ENCODE results near the gene SNX14. TPM values are rescaled to one million over a fixed set of nuclear protein-coding genes. Genes with fewer than 3 reads are reported as not detected.

SNX14 gene
- total and polyA plus RNA-seq, 2 donors (not counting 3 experiments of a cell fraction or from before 2014, with no cell fraction given): 41.3 to 74.3 TPM

- no peaks in the 10 kb centered on the region for H3K9me3 ChIP-seq (replicated peaks; ENCODE audit: control insufficient read depth, insufficient read depth, low read length)
- POLR2A ChIA-PET: no interaction called here
These were observed 8.4 kb upstream of the SNX14 start for GRCh38 chr6:85602100-85602499.

More at GRCh38 chr6:85602100-85602499, 8.4 kb upstream of the SNX14 start:
- Histone ChIP-seq H3K9me1 (replicated peaks; ENCODE audit: control insufficient read depth, extremely low read depth, insufficient read depth, low read length) (no peaks in the 10 kb centered on the region), H3K27ac (ENCODE audit: insufficient read depth, low read depth, low read length) (no peak overlapping the region), H2AFZ (ENCODE audit: low read depth, low read length) (no peak overlapping the region), H3K36me3 (ENCODE audit: control insufficient read depth in 2 of 2, extremely low read depth in 1 of 2, insufficient read depth in 2 of 2, low read length in 2 of 2) (peaks cover 0 to 7% of the 10 kb centered on the region in 2 experiments), H3K79me2 (ENCODE audit: control insufficient read depth, insufficient read depth, low read length) (no peaks in the 10 kb centered on the region), H3K4me3 (replicated peaks in 1 of 3; ENCODE audit: insufficient read depth in 1 of 3, low read depth in 1 of 3, low read length in 3 of 3) (no peak overlapping the region), H3K9ac (replicated peaks; ENCODE audit: extremely low read depth, insufficient read depth, low read length) (no peak overlapping the region), H3K4me2 (ENCODE audit: insufficient read depth, low read length) (no peak overlapping the region), H3K4me1 (ENCODE audit: control insufficient read depth, extremely low read depth, insufficient read depth, low read length) (no peaks in the 10 kb centered on the region), H4K20me1 (replicated peaks; ENCODE audit: control insufficient read depth, extremely low read depth, insufficient read depth, low read length) (no peaks in the 10 kb centered on the region), H3K27me3 (ENCODE audit: control insufficient read depth in 2 of 2, insufficient read depth in 2 of 2, low read length in 2 of 2) (no peaks in the 10 kb centered on the region)
- no peak for DNase-seq (ENCODE audit: low read depth, low spot score)
- dilution Hi-C loops (cut with MboI; ENCODE audit: extremely low pct_ligation_motif_present, low sequenced_read_pairs) (no loop called here), intact Hi-C loops (cut with micrococcal nuclease) (no loop called here)
- CTCF ChIA-PET: interaction anchor here (1.6 kb wide), 1 partner anchor 74 kb away, joined by 4 read pairs; no protein-coding TSS in a partner anchor
- no peak for FAIRE-seq
- no TSS peak for BruUV-seq (replicated peaks)
- TF ChIP-seq POLR2AphosphoS5 (IDR thresholded peaks at IDR 0.05; ENCODE audit: insufficient read depth, low read depth, low read length) (no peak), GATA2 (IDR thresholded peaks at IDR 0.05; ENCODE audit: insufficient read depth, insufficient read length, low read depth, low read length) (no peak), MYC (IDR thresholded peaks at IDR 0.05; ENCODE audit: low read depth, low read length) (no peak), POLR2A (IDR thresholded peaks at IDR 0.05; ENCODE audit: low read depth, low read length) (no peak), FOS (IDR thresholded peaks at IDR 0.05; ENCODE audit: borderline replicate concordance, insufficient read depth, low read length) (no peak), JUN (IDR thresholded peaks at IDR 0.05; ENCODE audit: borderline replicate concordance, insufficient read depth, insufficient read length, low read depth) (no peak), EZH2 (IDR thresholded peaks at IDR 0.05; ENCODE audit: borderline replicate concordance, low read depth, low read length, severe bottlenecking) (no peak)
- TF ChIP-seq, protein P1, sequence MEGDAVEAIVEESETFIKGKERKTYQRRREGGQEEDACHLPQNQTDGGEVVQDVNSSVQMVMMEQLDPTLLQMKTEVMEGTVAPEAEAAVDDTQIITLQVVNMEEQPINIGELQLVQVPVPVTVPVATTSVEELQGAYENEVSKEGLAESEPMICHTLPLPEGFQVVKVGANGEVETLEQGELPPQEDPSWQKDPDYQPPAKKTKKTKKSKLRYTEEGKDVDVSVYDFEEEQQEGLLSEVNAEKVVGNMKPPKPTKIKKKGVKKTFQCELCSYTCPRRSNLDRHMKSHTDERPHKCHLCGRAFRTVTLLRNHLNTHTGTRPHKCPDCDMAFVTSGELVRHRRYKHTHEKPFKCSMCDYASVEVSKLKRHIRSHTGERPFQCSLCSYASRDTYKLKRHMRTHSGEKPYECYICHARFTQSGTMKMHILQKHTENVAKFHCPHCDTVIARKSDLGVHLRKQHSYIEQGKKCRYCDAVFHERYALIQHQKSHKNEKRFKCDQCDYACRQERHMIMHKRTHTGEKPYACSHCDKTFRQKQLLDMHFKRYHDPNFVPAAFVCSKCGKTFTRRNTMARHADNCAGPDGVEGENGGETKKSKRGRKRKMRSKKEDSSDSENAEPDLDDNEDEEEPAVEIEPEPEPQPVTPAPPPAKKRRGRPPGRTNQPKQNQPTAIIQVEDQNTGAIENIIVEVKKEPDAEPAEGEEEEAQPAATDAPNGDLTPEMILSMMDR (IDR thresholded peaks at IDR 0.05; ENCODE audit: extremely low read depth in 1 of 2, insufficient read depth in 1 of 2, low read depth in 1 of 2, low read length in 2 of 2): no peak

Measured in endothelial cell of umbilical vein (primary cell).